Measurements from ENCODE around the gene DNAJC11.

DNA sequence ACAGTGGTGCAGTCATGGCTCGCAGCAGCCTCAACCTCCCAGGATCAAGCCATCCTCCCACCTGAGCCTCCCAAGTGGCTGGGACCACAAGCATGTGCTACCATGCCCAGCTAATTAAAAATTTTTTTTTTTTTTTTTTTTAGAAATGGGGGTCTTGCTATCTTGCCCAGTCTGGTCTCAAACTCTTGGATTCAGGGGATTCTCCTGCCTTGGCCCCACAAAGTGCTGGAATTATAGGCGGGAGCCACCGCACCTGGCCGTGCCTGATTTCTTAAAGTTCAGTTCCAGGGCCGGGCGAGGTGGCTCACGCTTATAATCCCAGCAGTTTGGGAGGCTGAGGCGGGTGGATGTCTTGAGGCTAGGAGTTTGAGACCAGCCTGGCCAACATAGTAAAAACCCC lies 70.6 kb downstream of the DNAJC11 start:
- TF ChIP-seq, protein P1, sequence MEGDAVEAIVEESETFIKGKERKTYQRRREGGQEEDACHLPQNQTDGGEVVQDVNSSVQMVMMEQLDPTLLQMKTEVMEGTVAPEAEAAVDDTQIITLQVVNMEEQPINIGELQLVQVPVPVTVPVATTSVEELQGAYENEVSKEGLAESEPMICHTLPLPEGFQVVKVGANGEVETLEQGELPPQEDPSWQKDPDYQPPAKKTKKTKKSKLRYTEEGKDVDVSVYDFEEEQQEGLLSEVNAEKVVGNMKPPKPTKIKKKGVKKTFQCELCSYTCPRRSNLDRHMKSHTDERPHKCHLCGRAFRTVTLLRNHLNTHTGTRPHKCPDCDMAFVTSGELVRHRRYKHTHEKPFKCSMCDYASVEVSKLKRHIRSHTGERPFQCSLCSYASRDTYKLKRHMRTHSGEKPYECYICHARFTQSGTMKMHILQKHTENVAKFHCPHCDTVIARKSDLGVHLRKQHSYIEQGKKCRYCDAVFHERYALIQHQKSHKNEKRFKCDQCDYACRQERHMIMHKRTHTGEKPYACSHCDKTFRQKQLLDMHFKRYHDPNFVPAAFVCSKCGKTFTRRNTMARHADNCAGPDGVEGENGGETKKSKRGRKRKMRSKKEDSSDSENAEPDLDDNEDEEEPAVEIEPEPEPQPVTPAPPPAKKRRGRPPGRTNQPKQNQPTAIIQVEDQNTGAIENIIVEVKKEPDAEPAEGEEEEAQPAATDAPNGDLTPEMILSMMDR (IDR thresholded peaks at IDR 0.05) = no peak
- TF ChIP-seq EP300 (IDR thresholded peaks at IDR 0.05) (no peak), POLR2A (IDR thresholded peaks at IDR 0.05; ENCODE audit: low read length) (no peak), MAFK (IDR thresholded peaks at IDR 0.05; ENCODE audit: partially characterized antibody) (no peak), HOXA7 (CRISPR knock-in tag; IDR thresholded peaks at IDR 0.05) (no peak), RAD21 (conservative IDR thresholded peaks at IDR 0.05 in 1 of 2, IDR thresholded peaks at IDR 0.05 in 1 of 2) (no peak), PBX3 (IDR thresholded peaks at IDR 0.05) (no peak), KDM1A (IDR thresholded peaks at IDR 0.05; ENCODE audit: low read depth) (no peak), ZFP36 (IDR thresholded peaks at IDR 0.05; ENCODE audit: borderline replicate concordance, partially characterized antibody) (no peak)
- TF ChIP-seq, protein P2, sequence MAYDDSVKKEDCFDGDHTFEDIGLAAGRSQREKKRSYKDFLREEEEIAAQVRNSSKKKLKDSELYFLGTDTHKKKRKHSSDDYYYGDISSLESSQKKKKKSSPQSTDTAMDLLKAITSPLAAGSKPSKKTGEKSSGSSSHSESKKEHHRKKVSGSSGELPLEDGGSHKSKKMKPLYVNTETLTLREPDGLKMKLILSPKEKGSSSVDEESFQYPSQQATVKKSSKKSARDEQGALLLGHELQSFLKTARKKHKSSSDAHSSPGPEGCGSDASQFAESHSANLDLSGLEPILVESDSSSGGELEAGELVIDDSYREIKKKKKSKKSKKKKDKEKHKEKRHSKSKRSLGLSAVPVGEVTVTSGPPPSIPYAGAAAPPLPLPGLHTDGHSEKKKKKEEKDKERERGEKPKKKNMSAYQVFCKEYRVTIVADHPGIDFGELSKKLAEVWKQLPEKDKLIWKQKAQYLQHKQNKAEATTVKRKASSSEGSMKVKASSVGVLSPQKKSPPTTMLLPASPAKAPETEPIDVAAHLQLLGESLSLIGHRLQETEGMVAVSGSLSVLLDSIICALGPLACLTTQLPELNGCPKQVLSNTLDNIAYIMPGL (CRISPR knock-in tag; IDR thresholded peaks at IDR 0.05; ENCODE audit: borderline replicate concordance) = no peak

Measured in A549 (cell line).